Activated CD8-positive, alpha-beta memory T cell treated with anti-CD3 and anti-CD28 coated beads for 36 hours (primary cell): ENCODE results near the gene IL1RAPL1. TPM values are rescaled to one million over a fixed set of nuclear protein-coding genes. Genes with fewer than 3 reads are reported as not detected.
"Not testable (repeated sequence)": the region's sequence is repeated elsewhere in the genome, so short reads cannot be mapped to it uniquely, and the experiment has no call there.

Experiments used
- CTCF ChIA-PET: fragments of 350-600 bp; sonication (Branson Sonifier 250); formaldehyde crosslinking; loops from one replicate; lab custom pipeline; 2021; ENCODE audit warnings: antibody characterized with exemption; lab: Charles Lee
- POLR2A ChIA-PET: fragments of 350-600 bp; sonication (Branson Sonifier 250); formaldehyde crosslinking; loops from one replicate; lab custom pipeline; 2021; ENCODE audit warnings: antibody characterized with exemption; lab: Charles Lee
- total RNA-seq, 2 experiments: library from RNA; stranded (reverse); gene quantifications; one replicate each; pipeline ENCODE4 v1.2.3, GENCODE V29; 2021

The IL1RAPL1 gene
- total RNA-seq, 2 experiments from 2014 or later: not detected

GRCh38 chrX:29318012-29318411 lies 730.8 kb downstream of the IL1RAPL1 start:
- POLR2A ChIA-PET: no interaction called here
- CTCF ChIA-PET: no interaction called here

- POLR2A ChIA-PET, CTCF ChIA-PET: not testable (repeated sequence)
These were observed 745.2 kb downstream of the IL1RAPL1 start for GRCh38 chrX:29332429-29332828.

- POLR2A ChIA-PET, CTCF ChIA-PET: not testable (repeated sequence)
These were observed 745.8 kb downstream of the IL1RAPL1 start for GRCh38 chrX:29333091-29333490.

- ChIA-PET CTCF (no interaction called here), POLR2A (no interaction called here)
These were observed 761.0 kb downstream of the IL1RAPL1 start for GRCh38 chrX:29348288-29348687.

- ChIA-PET POLR2A (no interaction called here), CTCF (no interaction called here)
These were observed 772.0 kb downstream of the IL1RAPL1 start for GRCh38 chrX:29359276-29359675.

- POLR2A ChIA-PET, CTCF ChIA-PET: not testable (repeated sequence)
These were observed 787.5 kb downstream of the IL1RAPL1 start for GRCh38 chrX:29374765-29375164.

GRCh38 chrX:29376584-29376983 lies 789.3 kb downstream of the IL1RAPL1 start:
- ChIA-PET CTCF (no interaction called here), POLR2A (no interaction called here)

GRCh38 chrX:29382811-29383210 lies 795.6 kb downstream of the IL1RAPL1 start:
- ChIA-PET POLR2A (no interaction called here), CTCF (no interaction called here)

- CTCF ChIA-PET: no interaction called here
- POLR2A ChIA-PET: no interaction called here
These were observed 801.3 kb downstream of the IL1RAPL1 start for GRCh38 chrX:29388509-29388908.

- POLR2A ChIA-PET: no interaction called here
- CTCF ChIA-PET: no interaction called here
These were observed 810.3 kb downstream of the IL1RAPL1 start for GRCh38 chrX:29397506-29397905.

GRCh38 chrX:29407357-29407756 lies 820.1 kb downstream of the IL1RAPL1 start:
- ChIA-PET CTCF (no interaction called here), POLR2A (no interaction called here)

- ChIA-PET CTCF (no interaction called here), POLR2A (no interaction called here)
These were observed 832.7 kb downstream of the IL1RAPL1 start for GRCh38 chrX:29419774-29420553.

- ChIA-PET POLR2A (no interaction called here), CTCF (no interaction called here)
These were observed 834.8 kb downstream of the IL1RAPL1 start for GRCh38 chrX:29422034-29422433.

- POLR2A ChIA-PET: no interaction called here
- CTCF ChIA-PET: no interaction called here
These were observed 844.6 kb downstream of the IL1RAPL1 start for GRCh38 chrX:29431895-29432294.

- ChIA-PET CTCF (no interaction called here), POLR2A (no interaction called here)
These were observed 845.3 kb downstream of the IL1RAPL1 start for GRCh38 chrX:29432534-29432933.

GRCh38 chrX:29434939-29435338 lies 847.7 kb downstream of the IL1RAPL1 start:
- POLR2A ChIA-PET: no interaction called here
- CTCF ChIA-PET: no interaction called here

- ChIA-PET POLR2A (no interaction called here), CTCF (no interaction called here)
These were observed 848.1 kb downstream of the IL1RAPL1 start for GRCh38 chrX:29435396-29435795.

GRCh38 chrX:29447867-29448266 lies 860.6 kb downstream of the IL1RAPL1 start:
- ChIA-PET CTCF (no interaction called here), POLR2A (no interaction called here)

- POLR2A ChIA-PET: no interaction called here
- CTCF ChIA-PET: no interaction called here
These were observed 866.1 kb downstream of the IL1RAPL1 start for GRCh38 chrX:29453333-29453732.

GRCh38 chrX:29455702-29456101 lies 868.5 kb downstream of the IL1RAPL1 start:
- CTCF ChIA-PET: no interaction called here
- POLR2A ChIA-PET: no interaction called here

GRCh38 chrX:29461039-29461438 lies 873.8 kb downstream of the IL1RAPL1 start:
- CTCF ChIA-PET: no interaction called here
- POLR2A ChIA-PET: no interaction called here

GRCh38 chrX:29466456-29466855 lies 879.2 kb downstream of the IL1RAPL1 start:
- CTCF ChIA-PET: no interaction called here
- POLR2A ChIA-PET: no interaction called here
